Measurements from ENCODE around the gene TBC1D12. TPM values are rescaled to one million over a fixed set of nuclear protein-coding genes. Genes with fewer than 3 reads are reported as not detected.

Gene TBC1D12
- total RNA-seq, 1 donor from 2014 or later: 5.1 TPM

GRCh38 chr10:94423627-94424026, 21.3 kb downstream of the TBC1D12 start:
- peaks cover 1% of the 10 kb centered on the region for H3K27me3 Mint-ChIP-seq (ENCODE audit: unreplicated experiment)
- no peaks in the 10 kb centered on the region for H3K4me1 Mint-ChIP-seq (ENCODE audit: low read depth, unreplicated experiment)
- H3K4me3 Mint-ChIP-seq (ENCODE audit: unreplicated experiment): no peak overlapping the region
- TF ChIP-seq CTCF (IDR thresholded peaks at IDR 0.05; ENCODE audit: partially characterized antibody, unreplicated experiment): no peak
- H3K9me3 Mint-ChIP-seq (ENCODE audit: unreplicated experiment): peaks cover 2% of the 10 kb centered on the region
- DNase-seq: no peak
- H3K36me3 Mint-ChIP-seq (ENCODE audit: unreplicated experiment): peaks cover 4% of the 10 kb centered on the region
- no peak overlapping the region for H3K27ac Mint-ChIP-seq (ENCODE audit: unreplicated experiment)

GRCh38 chr10:94424714-94425337, 22.5 kb downstream of the TBC1D12 start:
- Mint-ChIP-seq H3K27ac (ENCODE audit: unreplicated experiment) (no peak overlapping the region), H3K4me3 (ENCODE audit: unreplicated experiment) (no peak overlapping the region), H3K9me3 (ENCODE audit: unreplicated experiment) (peaks cover 2% of the 10 kb centered on the region), H3K36me3 (ENCODE audit: unreplicated experiment) (peaks cover 4% of the 10 kb centered on the region), H3K4me1 (ENCODE audit: low read depth, unreplicated experiment) (no peaks in the 10 kb centered on the region), H3K27me3 (ENCODE audit: unreplicated experiment) (peaks cover 1% of the 10 kb centered on the region)
- no peak for TF ChIP-seq CTCF (IDR thresholded peaks at IDR 0.05; ENCODE audit: partially characterized antibody, unreplicated experiment)
- no peak for DNase-seq

- H3K9me3 Mint-ChIP-seq (ENCODE audit: unreplicated experiment): peaks cover 2% of the 10 kb centered on the region
- no peak for DNase-seq
- no peak overlapping the region for H3K27ac Mint-ChIP-seq (ENCODE audit: unreplicated experiment)
- H3K36me3 Mint-ChIP-seq (ENCODE audit: unreplicated experiment): peaks cover 4% of the 10 kb centered on the region
- H3K4me1 Mint-ChIP-seq (ENCODE audit: low read depth, unreplicated experiment): no peaks in the 10 kb centered on the region
- peaks cover 1% of the 10 kb centered on the region for H3K27me3 Mint-ChIP-seq (ENCODE audit: unreplicated experiment)
- TF ChIP-seq CTCF (IDR thresholded peaks at IDR 0.05; ENCODE audit: partially characterized antibody, unreplicated experiment): no peak
- H3K4me3 Mint-ChIP-seq (ENCODE audit: unreplicated experiment): no peak overlapping the region
Measured at GRCh38 chr10:94425942-94426341, 23.6 kb downstream of the TBC1D12 start.

GRCh38 chr10:94427166-94427565, 24.8 kb downstream of the TBC1D12 start:
- no peak for TF ChIP-seq CTCF (IDR thresholded peaks at IDR 0.05; ENCODE audit: partially characterized antibody, unreplicated experiment)
- no peak for DNase-seq
- no peak overlapping the region for H3K4me3 Mint-ChIP-seq (ENCODE audit: unreplicated experiment)
- peaks cover 4% of the 10 kb centered on the region for H3K36me3 Mint-ChIP-seq (ENCODE audit: unreplicated experiment)
- no peak overlapping the region for H3K27ac Mint-ChIP-seq (ENCODE audit: unreplicated experiment)
- H3K9me3 Mint-ChIP-seq (ENCODE audit: unreplicated experiment): peaks cover 2% of the 10 kb centered on the region
- no peaks in the 10 kb centered on the region for H3K4me1 Mint-ChIP-seq (ENCODE audit: low read depth, unreplicated experiment)
- peaks cover 1% of the 10 kb centered on the region for H3K27me3 Mint-ChIP-seq (ENCODE audit: unreplicated experiment)

GRCh38 chr10:94428766-94429707, 26.7 kb downstream of the TBC1D12 start:
- H3K36me3 Mint-ChIP-seq (ENCODE audit: unreplicated experiment): peaks cover 4% of the 10 kb centered on the region
- H3K9me3 Mint-ChIP-seq (ENCODE audit: unreplicated experiment): peaks cover 2% of the 10 kb centered on the region
- H3K27me3 Mint-ChIP-seq (ENCODE audit: unreplicated experiment): peaks cover 1% of the 10 kb centered on the region
- no peak for TF ChIP-seq CTCF (IDR thresholded peaks at IDR 0.05; ENCODE audit: partially characterized antibody, unreplicated experiment)
- H3K27ac Mint-ChIP-seq (ENCODE audit: unreplicated experiment): no peak overlapping the region
- no peak overlapping the region for H3K4me3 Mint-ChIP-seq (ENCODE audit: unreplicated experiment)
- no peak for DNase-seq
- no peaks in the 10 kb centered on the region for H3K4me1 Mint-ChIP-seq (ENCODE audit: low read depth, unreplicated experiment)
